B cell (primary cell): Measurements from ENCODE around the gene BBX. TPM values are rescaled to one million over a fixed set of nuclear protein-coding genes. Genes with fewer than 3 reads are reported as not detected.
A peak's percentile ranks its signal among the peaks of the same experiment; 100 is the strongest.

Experiments used
- ATAC-seq: fragments of 200-7000 bp; cut with Tn5 transposase; one replicate; pipeline ENCODE4 v1.10.0; 2021; ENCODE audit warnings: low read depth, mild to moderate bottlenecking, moderate number of reproducible peaks, moderate library complexity
- CTCF ChIA-PET: fragments of 350-600 bp; sonication (Branson Sonifier 250); formaldehyde crosslinking; loops from one replicate; lab custom pipeline; 2021; ENCODE audit warnings: antibody characterized with exemption, inconsistent platforms; lab: Charles Lee
- POLR2A ChIA-PET: fragments of 350-600 bp; sonication (Branson Sonifier 250); formaldehyde crosslinking; loops from one replicate; lab custom pipeline; 2021; ENCODE audit warnings: antibody characterized with exemption; lab: Charles Lee
- DNase-seq: peaks from one replicate; pipeline ENCODE4 v3.0.0; 2013
- H2AFZ ChIP-seq: 2 replicates; pipeline ENCODE4 v1.6.1; 2012; ENCODE audit warnings: mild to moderate bottlenecking, low read depth, low read length; ENCODE audit not compliant: insufficient read depth, poor library complexity, severe bottlenecking
- H3K27ac ChIP-seq, 2 donors: 1 replicate in 1 of 2; 2 replicates in 1 of 2; pipeline ENCODE4 v1.5.1; 2012 to 2013; ENCODE audit warnings: low read length in 2 of 2, mild to moderate bottlenecking in 2 of 2, moderate library complexity in 1 of 2
- H3K27me3 ChIP-seq, 4 experiments: fragments of 200-600 bp in 1 of 4; sonication (generic) in 1 of 4; replicated peaks in 1 of 4; 1 replicate in 2 of 4; 2 replicates in 2 of 4; pipeline versions ENCODE4 v1.6.1 to v1.7.0; 2013 to 2016; ENCODE audit warnings: low read length in 3 of 4, mild to moderate bottlenecking in 2 of 4, mixed read lengths in 1 of 4, moderate library complexity in 1 of 4; ENCODE audit not compliant: insufficient read depth in 4 of 4, control insufficient read depth in 3 of 4; ENCODE audit errors: control extremely low read depth in 1 of 4
- H3K36me3 ChIP-seq, 2 experiments: replicated peaks in 1 of 2; 1 replicate in 1 of 2; 2 replicates in 1 of 2; pipeline versions ENCODE4 v1.6.1 to v1.7.1; 2013; ENCODE audit warnings: low read length in 1 of 2; ENCODE audit not compliant: insufficient read depth in 2 of 2, control insufficient read depth in 1 of 2; ENCODE audit errors: control extremely low read depth in 1 of 2, extremely low read depth in 1 of 2
- H3K4me1 ChIP-seq, 2 donors: fragments of 200-600 bp in 1 of 2; sonication (generic) in 1 of 2; 1 replicate in 1 of 2; 2 replicates in 1 of 2; pipeline versions ENCODE4 v1.5.1 to v1.6.1; 2013 to 2017; ENCODE audit warnings: low read length in 2 of 2; ENCODE audit not compliant: control insufficient read depth in 2 of 2, insufficient read depth in 2 of 2
- H3K4me2 ChIP-seq: replicated peaks from 2 replicates; pipeline ENCODE3; 2012; ENCODE audit warnings: mild to moderate bottlenecking, low read depth, low read length; ENCODE audit not compliant: poor library complexity, severe bottlenecking
- H3K4me3 ChIP-seq, 5 experiments: fragments of 200-600 bp in 1 of 5; sonication (generic) in 1 of 5; 1 replicate in 3 of 5; 2 replicates in 2 of 5; pipeline versions ENCODE4 v1.5.1 to v1.7.0; 2011 to 2016; ENCODE audit warnings: low read length in 4 of 5, mild to moderate bottlenecking in 4 of 5, low read depth in 2 of 5, control low read depth in 1 of 5, moderate library complexity in 1 of 5; ENCODE audit not compliant: insufficient read depth in 1 of 5; ENCODE audit errors: control extremely low read depth in 1 of 5, extremely low read depth in 1 of 5
- H3K79me2 ChIP-seq: fragments of 200-600 bp; sonication (generic); one replicate; pipeline ENCODE4 v1.6.0; 2016; ENCODE audit warnings: low read length; ENCODE audit not compliant: control insufficient read depth, insufficient read depth
- H3K9ac ChIP-seq: fragments of 200-600 bp; sonication (generic); 2 replicates; pipeline ENCODE4 v1.6.1; 2017; ENCODE audit warnings: mild to moderate bottlenecking, low read length, moderate library complexity
- H3K9me3 ChIP-seq, 3 donors: one replicate each; pipeline versions ENCODE4 v1.6.1 to v1.7.1; 2013; ENCODE audit warnings: low read length in 2 of 3; ENCODE audit not compliant: control insufficient read depth in 2 of 3, insufficient read depth in 1 of 3; ENCODE audit errors: control extremely low read depth in 1 of 3
- H4K20me1 ChIP-seq: 2 replicates; pipeline ENCODE4 v1.6.0; 2012; ENCODE audit warnings: mild to moderate bottlenecking, low read length; ENCODE audit not compliant: insufficient read depth, control insufficient read depth, poor library complexity, severe bottlenecking
- H3K27ac Mint-ChIP-seq: one replicate; pipeline ENCODE4 v1.8.0; 2021; ENCODE audit warnings: mixed read lengths
- H3K27me3 Mint-ChIP-seq: one replicate; pipeline ENCODE4 v1.8.0; 2021; ENCODE audit warnings: mixed read lengths
- H3K4me1 Mint-ChIP-seq: one replicate; pipeline ENCODE4 v1.8.0; 2021; ENCODE audit warnings: mixed read lengths
- H3K4me3 Mint-ChIP-seq: one replicate; pipeline ENCODE4 v1.8.0; 2021; ENCODE audit warnings: mixed read lengths
- H3K9me3 Mint-ChIP-seq: one replicate; pipeline ENCODE4 v1.8.0; 2022; ENCODE audit warnings: mixed read lengths; ENCODE audit not compliant: insufficient read depth
- EZH2 ChIP-seq: IDR thresholded peaks from 2 replicates; pipeline ENCODE4 v1.6.1; 2012; ENCODE audit warnings: borderline replicate concordance, low read depth, mild to moderate bottlenecking, moderate library complexity, low read length; ENCODE audit not compliant: insufficient read depth, poor library complexity, severe bottlenecking
- WGBS: methylation state at CpG from one replicate; pipeline ENCODE4 v1.1.5; 2013; ENCODE audit warnings: missing lambda C conversion rate; ENCODE audit not compliant: insufficient coverage; 5-methylcytosine and 5-hydroxymethylcytosine counted together
- intact Hi-C: fragments of 100-400 bp; cut with micrococcal nuclease; formaldehyde crosslinking; loops from one replicate; pipeline ENCODE4 v1.10.0; 2022
- polyA plus RNA-seq: library from polyadenylated mRNA; depleted of rRNA; stranded (reverse); fragments of >200 nt; gene quantifications from 2 replicates; pipeline ENCODE4 v1.2.3, GENCODE V29; 2012
- total RNA-seq, 2 donors: library from RNA; stranded (reverse); fragments of 120-200 nt in 1 of 2; gene quantifications; 1 replicate in 1 of 2; 2 replicates in 1 of 2; pipeline versions ENCODE4 v1.2.3 to v1.2.4, GENCODE V29; 2013 to 2022
- TF ChIP-seq, protein P1 (sequence below): fragments of 200-600 bp; IDR thresholded peaks from one replicate; pipeline ENCODE4 v1.8.0; 2022; ENCODE audit warnings: antibody characterized with exemption, mild to moderate bottlenecking

Gene BBX
- total and polyA plus RNA-seq, 2 donors (not counting 1 experiment from before 2014, with no cell fraction given), result 27.8 to 133 TPM

DNA sequence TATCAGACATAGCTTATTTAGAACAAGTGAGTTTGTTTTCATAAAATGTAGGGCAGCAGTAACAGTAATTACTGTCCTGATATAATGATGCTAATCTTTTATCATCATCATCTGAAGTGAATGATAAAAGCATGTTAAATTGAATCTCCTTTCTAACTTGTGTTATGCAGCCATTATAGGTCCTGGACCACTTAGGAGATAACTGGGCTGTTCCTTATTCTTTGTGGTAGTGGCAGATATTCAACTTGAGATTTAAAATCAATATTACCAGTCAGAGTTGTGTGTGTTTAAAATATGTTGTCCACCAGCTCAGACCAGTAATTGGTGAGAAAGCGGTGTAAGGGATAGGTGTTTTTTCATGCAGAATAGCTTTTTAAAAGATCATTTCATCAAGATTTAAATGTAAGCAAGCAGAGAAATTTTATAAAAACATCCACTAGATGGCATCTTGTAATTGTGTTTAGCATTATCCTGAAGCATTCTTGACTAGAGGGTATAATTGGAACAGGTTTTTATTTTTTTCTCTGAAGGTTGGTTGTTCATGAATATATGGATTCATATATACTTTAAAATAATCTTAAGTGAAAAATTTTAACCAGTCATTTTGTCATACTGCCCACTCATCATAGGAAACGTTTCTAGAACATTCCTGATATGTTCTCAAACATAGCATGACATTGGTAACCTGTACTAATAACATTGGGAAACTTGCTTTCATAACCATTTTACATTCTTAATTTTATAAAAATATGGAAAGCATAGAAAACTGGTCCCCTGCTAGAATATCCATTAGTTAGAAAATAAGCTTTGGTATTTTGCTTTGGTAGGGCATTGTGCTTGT lies 153.9 kb downstream of the BBX start:
- H4K20me1 ChIP-seq, result peaks cover 19% of the 10 kb centered on the region
- no peaks in the 10 kb centered on the region for H3K9me3 ChIP-seq
- ChIA-PET POLR2A (no interaction called here), CTCF (interaction anchor here (0.6 to 6.0 kb wide), 34 partner anchors 7 to 876 kb away, joined by 3 to 113 read pairs (median 4); no protein-coding TSS in a partner anchor)
- peak overlapping the region; percentile 63 for H3K4me2 ChIP-seq
- H3K4me3 ChIP-seq, result no peak overlapping the region
- H2AFZ ChIP-seq, result no peak overlapping the region
- H3K79me2 ChIP-seq, result peaks cover 42% of the 10 kb centered on the region
- peak overlapping the region; percentile 20 for H3K4me3 Mint-ChIP-seq
- no peaks in the 10 kb centered on the region for H3K27me3 Mint-ChIP-seq
- no peaks in the 10 kb centered on the region for H3K9me3 Mint-ChIP-seq
- H3K27ac ChIP-seq, result peak overlapping the region; percentile 18 to 77
- H3K27me3 ChIP-seq, result no peaks in the 10 kb centered on the region
- intact Hi-C loops, result loop anchor here (1.0 to 10.0 kb wide), 5 partner anchors 65 to 801 kb away; no protein-coding TSS in a partner anchor
- H3K27ac Mint-ChIP-seq, result peak overlapping the region; percentile 56
- no peaks in the 10 kb centered on the region for H3K36me3 ChIP-seq
- no peak overlapping the region for H3K9ac ChIP-seq
- peaks cover 54% of the 10 kb centered on the region for H3K4me1 Mint-ChIP-seq
- H3K4me1 ChIP-seq, result peaks cover 23 to 30% of the 10 kb centered on the region in 2 donors
- no peak for TF ChIP-seq EZH2
- TF ChIP-seq, protein P1, sequence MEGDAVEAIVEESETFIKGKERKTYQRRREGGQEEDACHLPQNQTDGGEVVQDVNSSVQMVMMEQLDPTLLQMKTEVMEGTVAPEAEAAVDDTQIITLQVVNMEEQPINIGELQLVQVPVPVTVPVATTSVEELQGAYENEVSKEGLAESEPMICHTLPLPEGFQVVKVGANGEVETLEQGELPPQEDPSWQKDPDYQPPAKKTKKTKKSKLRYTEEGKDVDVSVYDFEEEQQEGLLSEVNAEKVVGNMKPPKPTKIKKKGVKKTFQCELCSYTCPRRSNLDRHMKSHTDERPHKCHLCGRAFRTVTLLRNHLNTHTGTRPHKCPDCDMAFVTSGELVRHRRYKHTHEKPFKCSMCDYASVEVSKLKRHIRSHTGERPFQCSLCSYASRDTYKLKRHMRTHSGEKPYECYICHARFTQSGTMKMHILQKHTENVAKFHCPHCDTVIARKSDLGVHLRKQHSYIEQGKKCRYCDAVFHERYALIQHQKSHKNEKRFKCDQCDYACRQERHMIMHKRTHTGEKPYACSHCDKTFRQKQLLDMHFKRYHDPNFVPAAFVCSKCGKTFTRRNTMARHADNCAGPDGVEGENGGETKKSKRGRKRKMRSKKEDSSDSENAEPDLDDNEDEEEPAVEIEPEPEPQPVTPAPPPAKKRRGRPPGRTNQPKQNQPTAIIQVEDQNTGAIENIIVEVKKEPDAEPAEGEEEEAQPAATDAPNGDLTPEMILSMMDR, result peak; percentile 76
- no CpG with 5 or more reads among the region's 2 CpGs for WGBS
- DNase-seq (peak; percentile 38), ATAC-seq (no peak)

DNA sequence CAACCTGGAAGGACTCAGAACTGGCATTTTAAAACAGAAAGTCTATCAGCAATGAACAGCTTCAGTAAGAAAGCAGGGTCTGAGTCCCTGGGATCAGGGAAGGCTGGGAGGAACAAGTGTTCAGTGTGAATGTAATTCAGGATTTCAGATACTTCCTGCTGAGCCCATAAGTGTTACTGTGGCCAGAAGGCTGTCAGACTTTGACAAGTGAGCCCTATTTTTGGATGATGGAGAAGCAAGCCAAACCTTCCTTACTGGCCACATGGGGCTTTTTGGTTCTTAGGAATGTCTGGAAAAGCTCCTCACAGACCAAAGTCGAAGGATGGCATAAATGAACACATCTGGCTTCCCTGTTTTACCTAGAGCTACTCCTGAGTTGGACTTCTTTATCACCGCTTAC lies 157.2 kb downstream of the BBX start:
- H3K4me3 Mint-ChIP-seq, result no peak overlapping the region
- peaks cover 30% of the 10 kb centered on the region for H4K20me1 ChIP-seq
- H2AFZ ChIP-seq, result no peak overlapping the region
- no peaks in the 10 kb centered on the region for H3K9me3 Mint-ChIP-seq
- no peak overlapping the region for H3K4me2 ChIP-seq
- ChIA-PET CTCF (interaction anchor here (0.9 to 6.0 kb wide), 5 partner anchors 8 to 156 kb away, joined by 3 to 89 read pairs (median 5); no protein-coding TSS in a partner anchor), POLR2A (no interaction called here)
- no peak for DNase-seq
- H3K9me3 ChIP-seq, result no peaks in the 10 kb centered on the region
- peaks cover 51% of the 10 kb centered on the region for H3K4me1 Mint-ChIP-seq
- no peak overlapping the region for H3K27ac Mint-ChIP-seq
- H3K79me2 ChIP-seq, result peaks cover 73% of the 10 kb centered on the region
- no CpG with 5 or more reads among the region's 2 CpGs for WGBS
- H3K27ac ChIP-seq, result no peak overlapping the region
- no peak overlapping the region for H3K9ac ChIP-seq
- H3K27me3 ChIP-seq, result no peaks in the 10 kb centered on the region
- H3K27me3 Mint-ChIP-seq, result no peaks in the 10 kb centered on the region
- no peak for TF ChIP-seq EZH2
- TF ChIP-seq, protein P1, result no peak
- H3K4me1 ChIP-seq, result peaks cover 23 to 29% of the 10 kb centered on the region in 2 donors
- H3K4me3 ChIP-seq, result no peak overlapping the region
- intact Hi-C loops, result loop anchor here (5.0 to 10.0 kb wide), 5 partner anchors 247 to 875 kb away; no protein-coding TSS in a partner anchor
- H3K36me3 ChIP-seq, result no peaks in the 10 kb centered on the region
- ATAC-seq, result no peak
